ENCODE results near the gene SIRT7. TPM values are rescaled to one million over a fixed set of nuclear protein-coding genes. Genes with fewer than 3 reads are reported as not detected.

The SIRT7 gene
- total RNA-seq, 4 donors from 2014 or later: 82.5 to 130 (median 112) TPM

- H3K27ac ChIP-seq: no peak overlapping the region
- DNase-seq: no peak
- H3K36me3 ChIP-seq: peaks cover 0 to 21% (median 0%) of the 10 kb centered on the region in 3 donors
- no peaks in the 10 kb centered on the region for H3K4me1 ChIP-seq
- TF ChIP-seq POLR2A (IDR thresholded peaks at IDR 0.05) (no peak), CTCF (IDR thresholded peaks at IDR 0.05) (no peak)
- H3K9me3 ChIP-seq: no peaks in the 10 kb centered on the region
- no peaks in the 10 kb centered on the region for H3K27me3 ChIP-seq
- H3K4me3 ChIP-seq: no peak overlapping the region
These were observed 38.9 kb downstream of the SIRT7 start for GRCh38 chr17:81879121-81879520.

- no peak overlapping the region for H3K4me3 ChIP-seq
- TF ChIP-seq POLR2A (IDR thresholded peaks at IDR 0.05) (no peak), CTCF (IDR thresholded peaks at IDR 0.05) (no peak)
- H3K9me3 ChIP-seq: no peaks in the 10 kb centered on the region
- H3K4me1 ChIP-seq: no peaks in the 10 kb centered on the region
- no peak overlapping the region for H3K27ac ChIP-seq
- no peak for DNase-seq
- no peaks in the 10 kb centered on the region for H3K27me3 ChIP-seq
- peaks cover 0 to 13% (median 0%) of the 10 kb centered on the region in 3 donors for H3K36me3 ChIP-seq
These were observed 39.7 kb downstream of the SIRT7 start for GRCh38 chr17:81878294-81878693.

GRCh38 chr17:81877569-81877968 is 40.4 kb downstream of the SIRT7 start:
- no peaks in the 10 kb centered on the region for H3K27me3 ChIP-seq
- DNase-seq: no peak
- no peak overlapping the region for H3K4me3 ChIP-seq
- peaks cover 0 to 13% (median 0%) of the 10 kb centered on the region in 3 donors for H3K36me3 ChIP-seq
- peaks cover 0 to 4% (median 0%) of the 10 kb centered on the region in 4 donors for H3K4me1 ChIP-seq
- H3K9me3 ChIP-seq: no peaks in the 10 kb centered on the region
- no peak overlapping the region for H3K27ac ChIP-seq
- TF ChIP-seq POLR2A (IDR thresholded peaks at IDR 0.05) (no peak), CTCF (IDR thresholded peaks at IDR 0.05) (no peak)

GRCh38 chr17:81871387-81872230 is 46.4 kb downstream of the SIRT7 start:
- DNase-seq: peak; percentile 77 to 97 (median 92)
- Histone ChIP-seq H3K9me3 (no peaks in the 10 kb centered on the region), H3K4me3 (peak overlapping the region; percentile 89 to 97 (median 92)), H3K27me3 (no peaks in the 10 kb centered on the region), H3K36me3 (peaks cover 0 to 20% (median 0%) of the 10 kb centered on the region in 3 donors), H3K4me1 (peaks cover 9 to 49% (median 18%) of the 10 kb centered on the region in 4 donors), H3K27ac (peak overlapping the region; percentile 98 to 100 (median 99))
- peak in 5 of 6 experiments; percentile 17 to 59 (median 39) for TF ChIP-seq CTCF (IDR thresholded peaks at IDR 0.05)
- peak; percentile 90 to 96 for TF ChIP-seq POLR2A (IDR thresholded peaks at IDR 0.05)

- Histone ChIP-seq H3K4me1 (peaks cover 12 to 55% (median 20%) of the 10 kb centered on the region in 4 donors), H3K27ac (peak within 1 kb of the TSS; percentile 98 to 100 (median 99)), H3K36me3 (peaks cover 0 to 20% (median 0%) of the 10 kb centered on the region in 3 donors), H3K4me3 (peak within 1 kb of the TSS; percentile 89 to 97 (median 92)), H3K27me3 (no peaks in the 10 kb centered on the region), H3K9me3 (no peaks in the 10 kb centered on the region)
- no peak for TF ChIP-seq CTCF (IDR thresholded peaks at IDR 0.05)
- no peak for TF ChIP-seq POLR2A (IDR thresholded peaks at IDR 0.05)
- peak in 1 of 3 donors; percentile 95 for DNase-seq
These were observed 47.0 kb downstream of the SIRT7 start, which contains the start of gene ARHGDIA for GRCh38 chr17:81870981-81871386. Gene ARHGDIA, minus strand, starts transcription at chr17:81871337. Its CDS starts 1,407 bp downstream, at chr17:81869930.
